ENCODE measurements around the gene CTXN1. TPM values are rescaled to one million over a fixed set of nuclear protein-coding genes. Genes with fewer than 3 reads are reported as not detected.
A peak's percentile ranks its signal among the peaks of the same experiment; 100 is the strongest.

Gene CTXN1
- polyA plus RNA-seq, 4 donors: 0.77 to 1.1 TPM; not detected in 2

DNA sequence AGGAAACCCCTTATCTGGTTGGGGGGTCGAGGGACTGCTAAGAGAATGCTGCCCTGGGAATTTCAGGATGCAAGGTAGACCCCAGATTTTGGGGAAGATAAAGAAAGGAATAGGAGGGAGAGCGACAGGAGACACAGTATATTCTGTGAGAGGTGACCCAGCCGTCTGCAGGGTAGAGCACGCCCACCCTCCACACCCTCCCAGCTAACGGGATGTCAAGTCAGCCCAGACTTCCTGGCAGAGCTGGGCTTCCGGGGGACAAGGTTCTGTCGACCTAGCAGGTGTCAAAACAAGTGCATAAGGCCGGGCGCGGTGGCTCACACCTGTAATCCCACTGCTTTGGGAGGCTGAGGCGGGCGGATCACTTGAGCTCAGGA is 51.0 kb downstream of the CTXN1 start:
- H3K36me3 ChIP-seq (ENCODE audit: control insufficient read depth in 3 of 3, insufficient read depth in 2 of 3, low read depth in 1 of 3, low read length in 3 of 3): no peaks in the 10 kb centered on the region
- FAIRE-seq (no peak), DNase-seq (no peak)
- WGBS, 3 donors: 27 to 36% (median 29%) methylated on average over 12 of the region's 12 CpGs
- no peak overlapping the region for H3K27ac ChIP-seq (ENCODE audit: low read depth in 1 of 3, low read length in 2 of 3)
- H3K9me3 ChIP-seq (ENCODE audit: control insufficient read depth in 2 of 2, insufficient read depth in 1 of 2, low read depth in 1 of 2, low read length in 1 of 2): peaks cover 0 to 2% of the 10 kb centered on the region in 2 donors
- peaks cover 7 to 39% (median 12%) of the 10 kb centered on the region in 3 donors for H3K27me3 ChIP-seq (ENCODE audit: control insufficient read depth in 3 of 3, insufficient read depth in 3 of 3, low read length in 3 of 3)
- peak overlapping the region in 1 of 3 donors; percentile 30 for H3K4me3 ChIP-seq (ENCODE audit: low read depth in 1 of 3, low read length in 3 of 3)
- H3K4me1 ChIP-seq (ENCODE audit: control insufficient read depth in 3 of 3, insufficient read depth in 2 of 3, low read depth in 1 of 3, low read length in 2 of 3): peaks cover 0 to 15% (median 0%) of the 10 kb centered on the region in 3 donors

Other genes with a start within 250 kb of the CTXN1 start
- 1 to 10 TPM in 1 of 4 donors, under 1 TPM in 3; 0.03 to 1.4 (median 0.48) TPM for gene MCEMP1, start 249.0 kb downstream of the CTXN1 start, polyA plus RNA-seq
- 100 to 1,000 TPM in 2 of 4 donors, 10 to 100 TPM in 2; 47.9 to 166 (median 95.4) TPM for gene TRAPPC5, start 245.3 kb downstream of the CTXN1 start, polyA plus RNA-seq
- under 1 TPM in 2 of 4 donors, not detected in 2; 0.27 to 0.90 TPM for gene FCER2, start 224.0 kb downstream of the CTXN1 start, polyA plus RNA-seq
- 1 to 10 TPM in 1 of 4 donors, under 1 TPM in 2, not detected in 1; 0.18 to 1.9 (median 0.73) TPM for gene CLEC4G, start 194.0 kb downstream of the CTXN1 start, polyA plus RNA-seq
- 10 to 100 TPM in 1 of 4 donors, 1 to 10 TPM in 2, under 1 TPM in 1; 0.67 to 13.6 (median 3.3) TPM for gene CD209, start 178.6 kb downstream of the CTXN1 start, polyA plus RNA-seq
- under 1 TPM in 2 of 4 donors, not detected in 2; 0.12 to 0.61 TPM for gene CLEC4M, start 162.9 kb downstream of the CTXN1 start, polyA plus RNA-seq
- 1 to 10 TPM; 2.9 to 8.4 (median 5.6) TPM for gene EVI5L, start 95.9 kb downstream of the CTXN1 start, polyA plus RNA-seq
- under 1 TPM in 2 of 4 donors, not detected in 2; 0.22 to 0.47 TPM for gene PRR36, start 51.7 kb downstream of the CTXN1 start, polyA plus RNA-seq
- gene LRRC8E, start 37.6 kb downstream of the CTXN1 start, polyA plus RNA-seq: under 1 TPM; 0.27 to 0.71 (median 0.60) TPM
- 10 to 100 TPM; 17.3 to 27.5 (median 21.6) TPM for gene MAP2K7, start 22.3 kb downstream of the CTXN1 start, polyA plus RNA-seq
- gene TGFBR3L, start 11.3 kb downstream of the CTXN1 start, polyA plus RNA-seq: 1 to 10 TPM in 1 of 4 donors, under 1 TPM in 1, not detected in 2; 0.21 to 1.4 TPM
- gene SNAPC2, start 5.8 kb downstream of the CTXN1 start, polyA plus RNA-seq: 10 to 100 TPM; 12.4 to 17.3 (median 16.4) TPM
- gene TIMM44, start 17.5 kb upstream of the CTXN1 start, polyA plus RNA-seq: 10 to 100 TPM; 40.2 to 81.4 (median 68.9) TPM
- 10 to 100 TPM; 14.6 to 51.1 (median 26.4) TPM for gene ELAVL1, start 79.5 kb upstream of the CTXN1 start, polyA plus RNA-seq
- gene CCL25, start 126.6 kb upstream of the CTXN1 start, polyA plus RNA-seq: 100 to 1,000 TPM; 156 to 831 (median 414) TPM
- 1 to 10 TPM in 1 of 4 donors, under 1 TPM in 1, not detected in 2; 0.04 to 2.5 TPM for gene FBN3, start 223.5 kb upstream of the CTXN1 start, polyA plus RNA-seq

Measured in small intestine (tissue), 7 donors.